Endodermal cell (in vitro differentiated cells): ENCODE measurements around the gene NPHP4. TPM values are rescaled to one million over a fixed set of nuclear protein-coding genes. Genes with fewer than 3 reads are reported as not detected.

Source experiments
- DNase-seq: peaks from one replicate; pipeline ENCODE4 v3.0.0-alpha.2; 2017
- H3K27ac ChIP-seq: 2 replicates; pipeline ENCODE4 v1.5.1; 2013; ENCODE audit warnings: mild to moderate bottlenecking, low read depth, low read length, moderate library complexity
- H3K27me3 ChIP-seq: 2 replicates; pipeline ENCODE4 v1.6.1; 2013; ENCODE audit warnings: mild to moderate bottlenecking, low read length, moderate library complexity; ENCODE audit not compliant: insufficient read depth, control insufficient read depth, poor library complexity, severe bottlenecking
- H3K36me3 ChIP-seq: 2 replicates; pipeline ENCODE4 v1.7.0; 2013; ENCODE audit warnings: mild to moderate bottlenecking, low read length, moderate library complexity; ENCODE audit not compliant: control insufficient read depth, insufficient read depth
- H3K4me1 ChIP-seq: one replicate; pipeline ENCODE4 v1.7.0; 2013; ENCODE audit warnings: low read length; ENCODE audit not compliant: control insufficient read depth, insufficient read depth
- H3K4me3 ChIP-seq: 2 replicates; pipeline ENCODE4 v1.5.1; 2013; ENCODE audit warnings: mild to moderate bottlenecking, low read length, moderate library complexity
- H3K9ac ChIP-seq: 2 replicates; pipeline ENCODE4 v1.6.1; 2013; ENCODE audit warnings: mild to moderate bottlenecking, low read length, moderate library complexity; ENCODE audit not compliant: poor library complexity, severe bottlenecking; ENCODE audit errors: extremely low read depth
- H3K9me3 ChIP-seq: 2 replicates; pipeline ENCODE4 v1.6.1; 2013; ENCODE audit warnings: mild to moderate bottlenecking, low read length, moderate library complexity; ENCODE audit not compliant: control insufficient read depth
- H3K27ac Mint-ChIP-seq: 2 replicates; pipeline ENCODE4 v1.8.0; 2020; ENCODE audit warnings: mixed read lengths
- H3K27me3 Mint-ChIP-seq: 2 replicates; pipeline ENCODE4 v1.8.0; 2021; ENCODE audit warnings: mild to moderate bottlenecking, mixed read lengths; ENCODE audit not compliant: insufficient read depth
- H3K36me3 Mint-ChIP-seq: 2 replicates; pipeline ENCODE4 v1.8.0; 2020; ENCODE audit warnings: low read depth, mixed read lengths
- H3K4me1 Mint-ChIP-seq: 2 replicates; pipeline ENCODE4 v1.8.0; 2020; ENCODE audit warnings: mixed read lengths
- H3K4me3 Mint-ChIP-seq: 2 replicates; pipeline ENCODE4 v1.8.0; 2020; ENCODE audit warnings: mild to moderate bottlenecking, moderate library complexity, mixed read lengths
- H3K9me3 Mint-ChIP-seq: 2 replicates; pipeline ENCODE4 v1.8.0; 2020; ENCODE audit warnings: mild to moderate bottlenecking, mixed read lengths
- WGBS, 2 experiments: methylation state at CpG; one replicate each; pipeline versions ENCODE4 v1.1.5 to v1.1.7; 2013; ENCODE audit warnings: missing lambda C conversion rate in 2 of 2, mixed read lengths in 1 of 2; ENCODE audit not compliant: insufficient coverage in 1 of 2, insufficient read length in 1 of 2; 5-methylcytosine and 5-hydroxymethylcytosine counted together
- long read RNA-seq, 4 experiments: library from polyadenylated mRNA in 2 of 4; library from RNA in 1 of 4; library from capped mRNA in 1 of 4; stranded (forward) in 3 of 4; unstranded in 1 of 4; transcript quantifications; one replicate each; pipeline ENCODE4 v2.0.0, GENCODE V29; 2020 to 2021; ENCODE audit warnings: inconsistent platforms in 1 of 4
- polyA plus RNA-seq, 2 experiments: library from polyadenylated mRNA; stranded (reverse); fragments of 50-300 nt; gene quantifications; one replicate each; pipeline ENCODE4 v1.2.3, GENCODE V29; 2013
- total RNA-seq, 2 donors: library from RNA; stranded (reverse); fragmentation: NEBNext Ultra II Directional in 1 of 2; extraction: Animal tissue kit (Norgen Biotek cat#: 25700) in 1 of 2; gene quantifications; 2 replicates in 1 of 2; 3 replicates in 1 of 2; pipeline ENCODE4 v1.2.1, GENCODE V29; 2021
- TF ChIP-seq, protein P1 (sequence below): fragments of 200-600 bp; sonication (generic); conservative IDR thresholded peaks from 2 replicates; pipeline ENCODE4 v1.5.0; 2021; ENCODE audit warnings: antibody characterized with exemption, mild to moderate bottlenecking

NPHP4 gene
- 10 to 100 TPM; 19.1 to 25.4 TPM for total RNA-seq
- polyA plus RNA-seq (2013, experiment 1 of 2) = 15.1 TPM
- 12.6 TPM for polyA plus RNA-seq (2013, experiment 2 of 2)
- long read RNA-seq, experiment 1, partial matches to known transcripts = 5 of 8 reads
- long read RNA-seq, experiment 1, other reads (novel, unspliced or antisense) = 3 of 8 reads
- long read RNA-seq, experiment 2, full-length matches to known transcripts = 1 of 16 reads
- long read RNA-seq, experiment 2, partial matches to known transcripts = 2 of 16 reads
- long read RNA-seq, experiment 2, other reads (novel, unspliced or antisense) = 13 of 16 reads
- long read RNA-seq, experiment 3, full-length matches to known transcripts = 7 of 46 reads
- long read RNA-seq, experiment 3, partial matches to known transcripts = 13 of 46 reads
- long read RNA-seq, experiment 3, other reads (novel, unspliced or antisense) = 26 of 46 reads
- long read RNA-seq, experiment 4 = 0 reads

DNA sequence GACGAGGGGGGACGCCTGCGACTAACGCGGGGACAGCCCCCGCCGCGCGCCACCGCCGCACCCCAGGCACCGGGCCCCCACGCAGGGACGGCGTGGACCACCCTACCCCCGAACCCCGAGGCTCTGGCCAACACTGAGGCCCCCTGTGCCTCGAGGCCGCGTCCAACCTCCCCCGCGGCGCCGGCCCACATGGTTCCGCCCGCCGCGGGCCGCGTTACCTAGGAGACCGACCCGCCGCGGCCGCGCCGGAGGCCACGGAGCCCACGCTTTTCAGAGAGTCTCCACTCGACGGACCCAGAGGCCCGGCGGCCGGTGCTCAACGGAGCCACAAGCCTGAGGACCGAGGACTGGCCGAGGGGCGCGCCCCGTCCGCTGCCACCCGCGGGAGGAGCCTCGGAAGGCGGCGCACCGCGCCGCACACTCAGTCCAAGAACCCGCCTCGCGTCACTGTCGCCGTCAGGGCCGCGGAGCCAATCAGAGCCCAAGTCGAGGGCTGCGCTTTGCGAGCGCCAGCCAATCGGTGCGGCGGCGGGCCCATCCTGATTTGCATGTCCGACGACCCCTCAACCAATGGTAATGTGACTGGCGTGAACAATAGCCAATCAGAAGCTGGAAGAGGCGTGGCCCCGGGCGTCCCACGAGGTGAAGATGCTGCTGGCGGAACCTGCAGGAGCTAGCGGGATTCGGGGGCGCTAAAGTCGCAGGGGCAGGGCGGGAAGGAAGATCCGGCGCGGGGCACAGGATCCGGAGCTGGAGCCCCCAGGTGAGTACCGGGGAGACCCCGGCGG is at the start of gene NPHP4:
NPHP4 (minus strand) TSS at position 400 of the 788 bp plus-strand sequence. CDS start 6,136 bp downstream, outside the sequence.
- Mint-ChIP-seq H3K36me3 (no peaks in the 10 kb centered on the region), H3K9me3 (no peaks in the 10 kb centered on the region), H3K4me3 (peak within 1 kb of the TSS; percentile 73), H3K27me3 (peaks cover 9% of the 10 kb centered on the region), H3K4me1 (peaks cover 17% of the 10 kb centered on the region), H3K27ac (peak within 1 kb of the TSS; percentile 16)
- TF ChIP-seq, protein P1, sequence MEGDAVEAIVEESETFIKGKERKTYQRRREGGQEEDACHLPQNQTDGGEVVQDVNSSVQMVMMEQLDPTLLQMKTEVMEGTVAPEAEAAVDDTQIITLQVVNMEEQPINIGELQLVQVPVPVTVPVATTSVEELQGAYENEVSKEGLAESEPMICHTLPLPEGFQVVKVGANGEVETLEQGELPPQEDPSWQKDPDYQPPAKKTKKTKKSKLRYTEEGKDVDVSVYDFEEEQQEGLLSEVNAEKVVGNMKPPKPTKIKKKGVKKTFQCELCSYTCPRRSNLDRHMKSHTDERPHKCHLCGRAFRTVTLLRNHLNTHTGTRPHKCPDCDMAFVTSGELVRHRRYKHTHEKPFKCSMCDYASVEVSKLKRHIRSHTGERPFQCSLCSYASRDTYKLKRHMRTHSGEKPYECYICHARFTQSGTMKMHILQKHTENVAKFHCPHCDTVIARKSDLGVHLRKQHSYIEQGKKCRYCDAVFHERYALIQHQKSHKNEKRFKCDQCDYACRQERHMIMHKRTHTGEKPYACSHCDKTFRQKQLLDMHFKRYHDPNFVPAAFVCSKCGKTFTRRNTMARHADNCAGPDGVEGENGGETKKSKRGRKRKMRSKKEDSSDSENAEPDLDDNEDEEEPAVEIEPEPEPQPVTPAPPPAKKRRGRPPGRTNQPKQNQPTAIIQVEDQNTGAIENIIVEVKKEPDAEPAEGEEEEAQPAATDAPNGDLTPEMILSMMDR = no peak
- peaks cover 3% of the 10 kb centered on the region for H3K4me1 ChIP-seq
- no peaks in the 10 kb centered on the region for H3K9me3 ChIP-seq
- WGBS, 2 experiments = 0 to 1% methylated on average over 37 to 94 of the region's 94 CpGs
- H3K27me3 ChIP-seq = peaks cover 6% of the 10 kb centered on the region
- H3K27ac ChIP-seq = peak within 1 kb of the TSS; percentile 92
- H3K36me3 ChIP-seq = no peaks in the 10 kb centered on the region
- H3K4me3 ChIP-seq = peak within 1 kb of the TSS; percentile 82
- peak; percentile 100 for DNase-seq
- peak within 1 kb of the TSS; percentile 66 for H3K9ac ChIP-seq

DNA sequence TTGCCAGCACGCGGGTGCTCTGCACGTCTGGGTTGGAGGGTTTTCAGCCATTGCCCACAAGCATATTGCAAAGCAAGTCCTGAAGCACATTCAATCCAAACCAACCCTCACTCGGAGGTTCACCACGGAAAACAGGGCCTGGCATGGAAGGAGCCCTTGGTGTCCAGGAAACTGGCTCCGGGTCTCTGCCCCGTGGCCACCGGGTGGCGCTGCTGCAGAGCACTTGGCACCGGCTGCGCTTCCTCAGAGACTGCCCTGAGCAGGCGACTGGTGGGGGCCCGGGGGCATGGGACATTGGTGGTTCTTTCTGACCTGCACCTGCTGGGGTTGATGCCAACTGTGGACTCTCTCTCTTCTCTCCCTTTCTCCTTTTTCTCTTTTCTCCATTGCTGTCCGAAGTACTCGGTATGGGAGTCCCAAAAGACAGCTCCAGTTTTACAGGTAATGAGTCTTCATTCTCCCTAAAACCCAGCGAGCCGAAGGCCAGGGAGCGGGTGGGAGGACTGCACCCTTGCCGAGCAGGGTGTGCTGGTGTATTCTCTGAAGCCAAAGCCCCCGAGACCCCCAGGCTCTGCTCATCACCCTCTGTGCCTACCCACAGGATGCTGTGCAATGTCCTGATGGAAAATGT is 49.3 kb upstream of the NPHP4 start:
- Histone ChIP-seq H3K27ac (no peak overlapping the region), H3K27me3 (no peaks in the 10 kb centered on the region), H3K4me1 (no peaks in the 10 kb centered on the region), H3K4me3 (no peak overlapping the region), H3K9me3 (no peaks in the 10 kb centered on the region), H3K36me3 (no peaks in the 10 kb centered on the region), H3K9ac (no peak overlapping the region)
- no peaks in the 10 kb centered on the region for H3K4me1 Mint-ChIP-seq
- no peak overlapping the region for H3K4me3 Mint-ChIP-seq
- H3K27ac Mint-ChIP-seq = no peak overlapping the region
- 56 to 60% methylated on average over 11 to 20 of the region's 20 CpGs for WGBS, 2 experiments
- TF ChIP-seq, protein P1 = peak; percentile 94
- no peaks in the 10 kb centered on the region for H3K9me3 Mint-ChIP-seq
- H3K27me3 Mint-ChIP-seq = no peaks in the 10 kb centered on the region
- DNase-seq = peak; percentile 89
- H3K36me3 Mint-ChIP-seq = no peaks in the 10 kb centered on the region

DNA sequence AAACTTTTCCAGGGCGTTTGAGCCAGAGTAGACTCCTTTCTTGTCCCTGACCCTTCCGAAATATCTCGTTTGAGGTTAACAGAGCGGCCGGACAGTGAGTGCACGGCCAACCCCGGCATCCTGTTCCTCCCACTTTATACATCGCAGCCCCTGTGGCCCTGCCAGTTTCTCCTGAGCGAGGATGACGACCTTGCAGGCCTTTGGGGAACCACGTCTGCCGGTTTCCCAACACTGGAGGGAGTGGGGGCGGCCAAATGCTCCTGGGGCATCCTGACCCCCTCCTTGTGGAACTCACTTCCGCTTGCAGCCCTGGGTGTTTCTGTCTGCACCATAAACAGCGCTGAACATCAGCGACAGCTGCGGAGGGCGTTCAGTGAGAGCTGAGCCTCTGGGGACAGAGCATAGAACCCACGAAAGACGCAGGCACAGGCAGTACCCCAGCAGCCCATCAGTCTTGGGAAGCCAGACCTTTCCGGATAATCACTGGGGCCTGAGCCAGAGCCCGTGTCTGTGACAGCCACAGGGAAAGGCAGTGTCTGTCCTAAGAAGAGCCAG is 48.7 kb upstream of the NPHP4 start:
- H3K27me3 ChIP-seq = no peaks in the 10 kb centered on the region
- no peaks in the 10 kb centered on the region for H3K9me3 ChIP-seq
- TF ChIP-seq, protein P1 = no peak
- Mint-ChIP-seq H3K27ac (no peak overlapping the region), H3K36me3 (no peaks in the 10 kb centered on the region), H3K27me3 (no peaks in the 10 kb centered on the region), H3K9me3 (no peaks in the 10 kb centered on the region), H3K4me1 (peaks cover under 1% of the 10 kb centered on the region), H3K4me3 (no peak overlapping the region)
- WGBS, 2 experiments = 91 to 95% methylated on average over 16 to 22 of the region's 22 CpGs
- no peak for DNase-seq
- no peaks in the 10 kb centered on the region for H3K36me3 ChIP-seq
- no peak overlapping the region for H3K9ac ChIP-seq
- no peak overlapping the region for H3K27ac ChIP-seq
- no peak overlapping the region for H3K4me3 ChIP-seq
- H3K4me1 ChIP-seq = no peaks in the 10 kb centered on the region
